A549 (cell line): Measurements from ENCODE around the gene CDH16. TPM values are rescaled to one million over a fixed set of nuclear protein-coding genes. Genes with fewer than 3 reads are reported as not detected.

Source experiments
- ATAC-seq, 2 experiments: fragments of 200-7000 bp in 1 of 2; fragments of >200 bp in 1 of 2; cut with Nextera tagmentation in 1 of 2; cut with Tn5 transposase in 1 of 2; 3 replicates each; pipeline versions ENCODE4 v1.8.0 to v1.9.1; 2018 to 2020; ENCODE audit warnings: mild to moderate bottlenecking in 1 of 2, moderate library complexity in 1 of 2
- CTCF ChIA-PET: fragments of 300-600 bp; sonication (Branson Sonifier 250); formaldehyde crosslinking; extraction: SDS; loops from one replicate; lab custom pipeline; 2021; ENCODE audit warnings: antibody characterized with exemption, inconsistent platforms; lab: Yijun Ruan, JAX
- POLR2A ChIA-PET: fragments of 350-600 bp; formaldehyde crosslinking; extraction: SDS; loops from one replicate; lab custom pipeline; 2021; ENCODE audit warnings: antibody characterized with exemption, inconsistent platforms; lab: Yijun Ruan, JAX
- DNase-seq, 2 experiments: peaks; one replicate each; pipeline versions ENCODE4 v3.0.0 to v3.0.0-alpha.2; 2011 to 2016; ENCODE audit warnings: low read depth in 1 of 2, low spot score in 1 of 2
- FAIRE-seq: peaks from 2 replicates; lab custom pipeline; 2011; peaks lifted over from hg19 to GRCh38; lab: Jason Lieb, UNC
- H3K27ac ChIP-seq, 2 experiments: fragments of >200 bp; sonication (Bioruptor Twin); formaldehyde crosslinking; 3 replicates each; pipeline ENCODE4 v1.5.1; 2016 to 2017
- H3K4me1 ChIP-seq: fragments of >200 bp; sonication (Bioruptor Twin); formaldehyde crosslinking; 3 replicates; pipeline ENCODE4 v1.6.1; 2016
- H3K4me2 ChIP-seq: fragments of >200 bp; sonication (Bioruptor Twin); formaldehyde crosslinking; 3 replicates; pipeline ENCODE4 v1.6.1; 2016
- H3K4me3 ChIP-seq: fragments of >200 bp; sonication (Bioruptor Twin); formaldehyde crosslinking; 3 replicates; pipeline ENCODE4 v1.5.1; 2016
- H3K9me3 ChIP-seq: fragments of >200 bp; sonication (Bioruptor Twin); formaldehyde crosslinking; 3 replicates; pipeline ENCODE4 v1.6.1; 2016
- ATOH8 ChIP-seq: fragments of 250-450 bp; sonication (Bioruptor Pico); IDR thresholded peaks from 2 replicates; pipeline ENCODE4 v1.5.0; 2020; ENCODE audit warnings: low read depth, mild to moderate bottlenecking, moderate library complexity
- BCL3 ChIP-seq: fragments of >200 bp; sonication (Bioruptor Twin); formaldehyde crosslinking; IDR thresholded peaks from 3 replicates; pipeline ENCODE4 v1.6.1; 2016
- BHLHE40 ChIP-seq: IDR thresholded peaks from 2 replicates; pipeline ENCODE4 v1.6.1; 2012; ENCODE audit warnings: low read depth, low read length, inconsistent platforms
- CBX8 ChIP-seq: fragments of 200-600 bp; sonication (generic); IDR thresholded peaks from 2 replicates; pipeline ENCODE4 v1.6.1; 2016
- CEBPB ChIP-seq, 2 experiments: fragments of >200 bp in 1 of 2; sonication (Bioruptor Twin) in 1 of 2; formaldehyde crosslinking in 1 of 2; IDR thresholded peaks; 2 replicates each; pipeline ENCODE4 v1.6.1; 2012 to 2016
- CHD2 ChIP-seq: fragments of 150-350 bp; IDR thresholded peaks from 2 replicates; pipeline ENCODE4 v1.6.1; 2014; ENCODE audit warnings: low read length; ENCODE audit not compliant: partially characterized antibody
- CTCF ChIP-seq: fragments of >200 bp; sonication (Bioruptor Twin); formaldehyde crosslinking; IDR thresholded peaks from 3 replicates; pipeline ENCODE4 v1.5.1; 2016
- E2F6 ChIP-seq: IDR thresholded peaks from 2 replicates; pipeline ENCODE4 v1.6.1; 2012; ENCODE audit warnings: low read depth, borderline replicate concordance
- GATA3 ChIP-seq: IDR thresholded peaks from 2 replicates; pipeline ENCODE4 v1.6.1; 2012; ENCODE audit warnings: borderline replicate concordance
- HMGXB4 ChIP-seq: fragments of 250-450 bp; sonication (Bioruptor Pico); IDR thresholded peaks from 2 replicates; pipeline ENCODE4 v1.5.0; 2021; ENCODE audit warnings: mild to moderate bottlenecking, moderate library complexity, borderline replicate concordance
- HOXA7 ChIP-seq: fragments of 250-450 bp; sonication (Bioruptor Pico); IDR thresholded peaks from 2 replicates; pipeline ENCODE4 v1.5.0; 2020; ENCODE audit warnings: mild to moderate bottlenecking, moderate library complexity
- HOXB5 ChIP-seq: fragments of 250-450 bp; sonication (Bioruptor Pico); IDR thresholded peaks from 2 replicates; pipeline ENCODE4 v1.5.0; 2020; ENCODE audit warnings: mild to moderate bottlenecking, moderate library complexity
- MAFK ChIP-seq: fragments of 450-650 bp; IDR thresholded peaks from 2 replicates; pipeline ENCODE4 v1.6.1; 2014; ENCODE audit not compliant: partially characterized antibody
- MYC ChIP-seq: IDR thresholded peaks from 2 replicates; pipeline ENCODE4 v1.6.1; 2012; ENCODE audit warnings: mild to moderate bottlenecking, inconsistent platforms, low read length, improper control_type of control experiment, borderline replicate concordance
- NR3C1 ChIP-seq: fragments of >200 bp; sonication (Bioruptor Twin); formaldehyde crosslinking; IDR thresholded peaks from 3 replicates; pipeline ENCODE4 v1.6.1; 2017
- PBX3 ChIP-seq: IDR thresholded peaks from 2 replicates; pipeline ENCODE4 v1.6.1; 2012
- RAD21 ChIP-seq, 2 experiments: fragments of >200 bp in 1 of 2; sonication (Bioruptor Twin) in 1 of 2; formaldehyde crosslinking in 1 of 2; IDR thresholded peaks in 1 of 2; conservative IDR thresholded peaks in 1 of 2; 2 replicates in 1 of 2; 3 replicates in 1 of 2; pipeline ENCODE4 v1.6.1; 2012 to 2018; ENCODE audit warnings: inconsistent platforms in 1 of 2
- RARB ChIP-seq: fragments of 250-450 bp; sonication (Bioruptor Pico); IDR thresholded peaks from 2 replicates; pipeline ENCODE4 v1.8.0; 2021; ENCODE audit warnings: mild to moderate bottlenecking, moderate library complexity
- RCOR1 ChIP-seq: fragments of 150-350 bp; IDR thresholded peaks from 2 replicates; pipeline ENCODE4 v1.6.1; 2014; ENCODE audit warnings: antibody characterized with exemption, low read length, low read depth
- REST ChIP-seq: fragments of 200-600 bp; sonication (generic); IDR thresholded peaks from 2 replicates; pipeline ENCODE4 v1.6.1; 2016; ENCODE audit warnings: antibody characterized with exemption, mild to moderate bottlenecking, moderate library complexity
- RFX5 ChIP-seq: fragments of 450-650 bp; IDR thresholded peaks from 2 replicates; pipeline ENCODE4 v1.7.1; 2014; ENCODE audit warnings: antibody characterized with exemption, mild to moderate bottlenecking, moderate library complexity
- SMC3 ChIP-seq: fragments of >200 bp; sonication (Bioruptor Twin); formaldehyde crosslinking; IDR thresholded peaks from 3 replicates; pipeline ENCODE4 v1.6.1; 2018; ENCODE audit warnings: inconsistent platforms
- TFCP2L1 ChIP-seq: fragments of 250-450 bp; sonication (Bioruptor Pico); IDR thresholded peaks from 2 replicates; pipeline ENCODE4 v1.5.0; 2021; ENCODE audit warnings: mild to moderate bottlenecking
- USF2 ChIP-seq: fragments of 450-650 bp; IDR thresholded peaks from 2 replicates; pipeline ENCODE4 v1.6.1; 2014; ENCODE audit warnings: antibody characterized with exemption
- ZFP36 ChIP-seq: fragments of 450-650 bp; IDR thresholded peaks from 2 replicates; pipeline ENCODE4 v1.6.1; 2014; ENCODE audit warnings: borderline replicate concordance; ENCODE audit not compliant: partially characterized antibody
- ZNF302 ChIP-seq: fragments of 250-450 bp; sonication (Bioruptor Pico); IDR thresholded peaks from 2 replicates; pipeline ENCODE4 v1.9.0; 2021; ENCODE audit warnings: inconsistent platforms, mild to moderate bottlenecking, moderate library complexity
- WGBS: methylation state at CpG from one replicate; pipeline ENCODE4 v1.1.6; 2017; ENCODE audit errors: missing lambda C conversion rate; 5-methylcytosine and 5-hydroxymethylcytosine counted together
- polyA plus RNA-seq, 4 experiments: library from polyadenylated mRNA; depleted of rRNA in 3 of 4; stranded (reverse); fragments of >200 nt; fragmentation: RNase III in 1 of 4; extraction: RNeasy Plus Mini Kit Qiagen cat#74134 plus additional on column Dnase treatment in 1 of 4; gene quantifications; 2 replicates in 3 of 4; 3 replicates in 1 of 4; pipeline ENCODE4 v1.2.3, GENCODE V29; 2011 to 2017

Gene CDH16
- polyA plus RNA-seq, 2 of the 4 experiments (the other 2 are of a cell fraction), result 0.18 to 0.25 TPM

GRCh38 chr16:66872943-66873684 lies 45.6 kb downstream of the CDH16 start:
- Histone ChIP-seq H3K4me2 (peak overlapping the region; percentile 75), H3K4me3 (peak overlapping the region; percentile 37), H3K27ac (peak overlapping the region; percentile 79 to 82), H3K9me3 (no peaks in the 10 kb centered on the region), H3K4me1 (peaks cover 5% of the 10 kb centered on the region; the same call in 2 of the 3 replicates)
- ChIA-PET CTCF (interaction anchor here (0.6 to 9.1 kb wide), 40 partner anchors 10 to 469 kb away, joined by 3 to 148 read pairs (median 4); partner anchors contain the start of genes CA7, CMTM2 and NAE1), POLR2A (interaction anchor here (0.6 to 1.4 kb wide), 5 partner anchors 11 to 303 kb away, joined by 3 to 8 read pairs (median 5); partner anchors contain the start of gene NAE1)
- WGBS, result 9% methylated on average over 33 of the region's 39 CpGs
- peak; percentile 73 for FAIRE-seq
- peak; percentile 89 to 92 for DNase-seq
- peak; percentile 94 to 98 for ATAC-seq
- peak; percentile 46 for TF ChIP-seq MAFK
- 0 out of 2 replicates have a peak, but pooled peaks have one; percentile 24 for TF ChIP-seq ATOH8 (CRISPR knock-in tag)
- TF ChIP-seq HOXB5 (CRISPR knock-in tag), result no peak
- no peak for TF ChIP-seq PBX3
- peak; percentile 69; the same call in 1 of the 2 replicates for TF ChIP-seq E2F6
- no peak for TF ChIP-seq CEBPB (IDR thresholded peaks at IDR 0.05)
- TF ChIP-seq RARB, result no peak
- no peak for TF ChIP-seq HOXA7 (CRISPR knock-in tag)
- TF ChIP-seq RAD21 (conservative IDR thresholded peaks at IDR 0.05 in 1 of 2, IDR thresholded peaks at IDR 0.05 in 1 of 2), result peak; percentile 46 to 61
- TF ChIP-seq BCL3, result no peak
- no peak for TF ChIP-seq USF2
- TF ChIP-seq RCOR1, result no peak
- no peak for TF ChIP-seq CBX8
- no peak for TF ChIP-seq NR3C1
- no peak for TF ChIP-seq HMGXB4 (CRISPR knock-in tag)
- no peak for TF ChIP-seq TFCP2L1
- peak; percentile 93 for TF ChIP-seq CTCF
- TF ChIP-seq RFX5, result no peak
- TF ChIP-seq GATA3, result no peak
- peak; percentile 63 for TF ChIP-seq SMC3
- no peak for TF ChIP-seq BHLHE40
- peak; percentile 69 for TF ChIP-seq ZFP36
- TF ChIP-seq CHD2, result no peak
- TF ChIP-seq REST, result no peak
- TF ChIP-seq ZNF302 (CRISPR knock-in tag), result no peak
- TF ChIP-seq MYC, result peak; percentile 68; the same call in 1 of the 2 replicates
